GM21423 (cell line): ENCODE measurements around the gene FOXK1.
A peak's percentile ranks its signal among the peaks of the same experiment; 100 is the strongest.

ENCODE experiments used
- ATAC-seq: cut with Tn5 transposase; IDR thresholded peaks from one replicate; pipeline ENCODE4 v1.9.1; 2021; ENCODE audit warnings: mild to moderate bottlenecking, moderate library complexity; ENCODE audit not compliant: unreplicated experiment

FOXK1 gene

DNA sequence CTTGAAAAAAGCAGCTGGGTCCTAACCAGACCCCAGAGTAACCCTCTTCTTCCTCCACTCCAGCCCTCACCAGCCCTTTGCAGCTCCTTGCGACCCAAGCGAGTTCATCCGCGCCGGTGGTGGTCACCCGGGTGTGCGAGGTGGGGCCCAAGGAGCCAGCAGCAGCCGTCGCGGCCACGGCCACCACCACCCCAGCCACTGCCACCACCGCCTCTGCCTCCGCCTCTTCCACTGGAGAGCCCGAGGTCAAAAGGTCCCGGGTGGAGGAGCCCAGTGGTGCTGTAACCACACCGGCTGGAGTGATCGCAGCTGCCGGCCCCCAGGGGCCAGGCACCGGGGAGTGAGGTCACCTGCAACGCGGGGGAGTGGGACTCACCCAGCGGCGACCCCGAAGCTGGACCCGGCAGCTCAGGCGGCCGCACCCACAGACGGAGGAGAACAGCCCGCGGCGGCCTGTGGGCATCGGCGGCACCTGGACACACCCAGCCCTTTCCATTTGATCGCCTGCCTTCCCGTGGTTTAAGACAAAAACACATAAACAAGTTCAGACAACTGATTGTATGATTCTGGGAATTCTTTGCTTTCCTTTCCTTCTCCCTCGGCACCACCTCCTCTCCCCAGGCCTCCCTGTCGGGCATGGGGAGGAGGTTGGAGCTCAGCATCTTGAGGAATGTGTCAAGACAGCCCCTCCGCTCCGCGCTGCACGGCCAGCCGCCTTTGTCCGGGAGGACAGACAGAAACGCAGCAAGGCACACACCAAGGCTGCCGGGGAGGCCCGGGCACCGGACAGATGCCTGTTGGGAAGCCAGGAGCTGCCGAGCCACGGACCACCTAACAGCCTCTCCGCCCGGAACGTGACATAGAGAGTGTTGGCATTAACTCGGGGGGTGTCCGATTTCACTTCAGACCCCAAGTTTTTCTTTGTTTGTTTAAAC is 80.3 kb downstream of the FOXK1 start:
- no peak for ATAC-seq

DNA sequence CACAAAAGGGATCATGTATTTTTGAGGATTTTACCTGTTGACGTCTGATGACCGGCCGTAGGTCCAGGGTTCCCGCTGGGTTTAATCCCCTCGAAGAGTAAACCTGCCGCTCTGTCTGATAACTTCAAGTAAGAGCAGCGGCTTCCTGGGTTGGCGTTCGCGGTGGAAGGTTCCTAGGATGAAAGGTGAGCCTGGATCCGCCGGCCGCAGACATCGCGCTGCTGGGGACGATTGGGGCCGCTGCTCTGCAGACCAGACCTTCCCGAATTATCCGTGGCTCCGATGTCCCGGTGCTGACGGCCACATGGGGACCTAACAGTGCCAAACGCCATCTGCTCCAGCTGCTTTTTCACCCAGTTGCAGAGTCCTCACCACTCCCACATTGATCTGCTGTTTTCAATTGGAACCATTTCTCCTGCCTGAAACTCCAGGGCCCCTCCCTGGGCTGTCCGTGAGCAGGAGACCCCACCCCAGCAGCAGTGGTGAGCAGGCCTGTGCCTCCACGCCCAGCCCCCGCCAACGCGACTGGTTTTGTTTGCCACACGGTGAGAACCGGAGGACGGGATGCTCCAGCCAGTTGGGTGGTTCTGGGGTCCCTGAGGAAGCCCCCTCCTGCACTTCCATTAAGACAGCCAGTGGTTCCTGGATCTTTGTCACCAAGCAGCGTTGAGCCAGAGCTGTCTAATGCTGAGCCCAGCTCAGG is 81.1 kb downstream of the FOXK1 start:
- no peak for ATAC-seq

DNA sequence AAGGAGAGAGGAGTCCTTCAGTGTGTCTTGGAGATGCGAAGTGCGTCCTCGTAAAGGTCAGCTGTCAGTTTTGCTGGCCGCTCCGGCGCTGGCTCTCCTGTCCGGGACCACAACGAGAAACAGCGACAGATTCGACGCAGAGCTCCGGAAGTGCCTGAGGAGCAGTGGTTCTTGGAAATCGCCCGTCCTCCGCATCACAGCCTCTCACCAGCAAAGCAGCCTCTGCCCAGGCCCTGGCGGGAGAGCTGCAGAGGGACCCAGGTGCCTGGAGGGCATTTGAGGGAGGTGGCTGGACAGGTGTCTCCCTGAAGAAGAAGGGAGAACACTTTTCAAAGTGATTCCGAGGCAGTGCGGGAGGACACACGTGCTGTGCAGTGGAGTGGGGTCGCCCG is 81.7 kb downstream of the FOXK1 start:
- ATAC-seq, result no peak

DNA sequence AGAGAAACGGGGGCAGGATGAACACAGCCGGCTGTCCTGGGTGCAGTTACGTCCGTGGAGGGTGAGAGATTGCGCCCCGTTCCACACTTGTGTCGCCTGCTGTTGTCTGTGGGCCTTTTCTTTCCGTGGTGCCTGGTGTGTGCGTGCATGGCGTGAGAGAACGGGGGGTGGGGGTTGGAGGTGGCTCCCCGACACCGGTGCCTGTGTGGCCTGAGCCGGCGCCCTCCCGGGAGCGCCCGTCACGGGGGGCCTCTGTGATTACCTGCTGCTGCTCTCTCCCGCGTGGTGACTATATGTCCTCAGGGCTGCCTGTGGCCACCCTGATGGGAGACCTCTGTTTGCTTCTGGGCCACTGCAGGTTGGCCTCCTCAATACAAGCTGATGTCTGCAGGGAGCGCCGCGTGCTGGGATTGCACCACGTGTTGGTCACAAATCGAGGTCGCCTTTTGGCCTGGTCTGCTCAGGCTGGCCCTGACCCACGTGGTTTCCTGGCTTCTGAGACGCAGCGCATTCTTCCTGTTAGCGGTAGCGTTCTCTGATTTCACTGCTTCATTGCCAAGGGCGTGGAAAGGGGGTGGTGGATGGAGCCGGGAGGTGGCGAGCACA is 82.4 kb downstream of the FOXK1 start:
- ATAC-seq, result no peak

DNA sequence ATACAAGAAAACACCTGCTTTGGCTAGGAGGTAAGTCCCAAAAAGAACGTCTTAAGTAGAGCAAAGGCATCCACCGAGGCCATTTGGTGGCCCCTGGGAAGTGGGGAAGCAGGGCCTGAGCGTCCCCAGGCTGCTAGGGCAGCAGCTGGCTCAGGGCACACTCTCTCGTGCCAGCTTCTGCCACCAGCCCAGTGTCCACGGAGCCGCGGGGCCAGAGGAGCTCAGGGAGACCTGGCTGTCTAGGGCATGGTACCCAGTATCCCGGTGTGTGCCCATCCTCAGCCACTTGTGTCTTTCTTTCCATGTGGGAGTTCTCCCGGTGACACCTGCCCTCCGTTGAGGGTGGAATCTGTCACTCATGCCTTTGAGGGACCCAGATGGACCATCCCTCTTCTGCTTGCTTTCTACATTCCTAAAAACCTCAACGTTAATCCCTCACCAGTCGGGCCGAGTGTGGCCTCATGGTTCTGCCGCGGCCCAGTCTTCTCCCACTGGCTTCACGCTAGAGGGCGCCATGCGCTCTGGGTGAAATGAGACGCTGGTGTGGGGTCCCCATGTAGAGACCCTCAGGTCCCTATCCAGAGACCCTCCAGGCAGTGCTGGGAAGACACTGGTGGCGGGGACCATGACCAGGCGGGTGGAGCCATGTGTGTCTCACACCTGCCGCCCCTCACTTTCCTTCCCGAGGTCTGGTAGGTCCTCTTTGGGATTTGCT is 83.8 kb downstream of the FOXK1 start:
- no peak for ATAC-seq

DNA sequence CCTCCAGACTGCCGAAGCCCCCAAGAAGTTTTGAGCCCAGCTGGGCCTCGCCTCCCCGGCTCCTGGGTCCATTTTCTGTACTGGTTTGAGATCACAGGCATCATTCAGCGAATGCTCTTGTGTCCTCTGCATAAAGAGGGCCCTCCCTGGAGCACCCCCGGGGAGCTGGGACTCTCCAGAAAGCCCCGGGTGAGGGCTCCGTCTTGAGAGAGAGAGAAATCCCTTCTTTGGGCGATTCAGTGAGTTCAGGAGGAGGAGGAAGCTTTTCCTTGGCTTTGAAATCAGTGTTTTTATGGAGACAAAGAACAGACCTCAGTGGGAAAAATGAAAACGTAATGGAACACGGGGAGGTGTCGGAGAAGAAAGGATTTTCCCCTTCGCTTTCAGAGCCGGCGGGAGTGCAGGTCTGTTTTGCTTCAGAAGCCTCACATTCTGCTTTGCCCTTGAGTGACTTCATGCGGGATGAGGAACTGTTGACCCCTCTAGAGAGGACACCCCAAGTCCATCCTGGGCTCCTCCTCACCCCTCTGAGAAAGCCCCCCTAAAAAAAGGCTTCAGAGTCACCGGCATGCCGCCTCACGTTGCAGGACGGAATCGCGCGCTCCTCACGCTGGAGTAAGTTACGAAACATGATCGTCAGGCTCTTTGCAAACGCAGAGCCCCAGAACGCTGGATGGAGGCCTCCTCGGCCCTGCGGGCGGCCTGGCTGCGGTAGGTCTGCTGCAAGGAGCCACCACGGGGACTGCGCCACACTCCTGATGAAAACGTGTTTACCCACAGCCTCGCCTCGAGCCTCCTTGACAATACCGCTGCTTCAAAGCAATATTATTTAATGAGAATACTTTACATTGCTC is 84.8 kb downstream of the FOXK1 start:
- ATAC-seq, result no peak

DNA sequence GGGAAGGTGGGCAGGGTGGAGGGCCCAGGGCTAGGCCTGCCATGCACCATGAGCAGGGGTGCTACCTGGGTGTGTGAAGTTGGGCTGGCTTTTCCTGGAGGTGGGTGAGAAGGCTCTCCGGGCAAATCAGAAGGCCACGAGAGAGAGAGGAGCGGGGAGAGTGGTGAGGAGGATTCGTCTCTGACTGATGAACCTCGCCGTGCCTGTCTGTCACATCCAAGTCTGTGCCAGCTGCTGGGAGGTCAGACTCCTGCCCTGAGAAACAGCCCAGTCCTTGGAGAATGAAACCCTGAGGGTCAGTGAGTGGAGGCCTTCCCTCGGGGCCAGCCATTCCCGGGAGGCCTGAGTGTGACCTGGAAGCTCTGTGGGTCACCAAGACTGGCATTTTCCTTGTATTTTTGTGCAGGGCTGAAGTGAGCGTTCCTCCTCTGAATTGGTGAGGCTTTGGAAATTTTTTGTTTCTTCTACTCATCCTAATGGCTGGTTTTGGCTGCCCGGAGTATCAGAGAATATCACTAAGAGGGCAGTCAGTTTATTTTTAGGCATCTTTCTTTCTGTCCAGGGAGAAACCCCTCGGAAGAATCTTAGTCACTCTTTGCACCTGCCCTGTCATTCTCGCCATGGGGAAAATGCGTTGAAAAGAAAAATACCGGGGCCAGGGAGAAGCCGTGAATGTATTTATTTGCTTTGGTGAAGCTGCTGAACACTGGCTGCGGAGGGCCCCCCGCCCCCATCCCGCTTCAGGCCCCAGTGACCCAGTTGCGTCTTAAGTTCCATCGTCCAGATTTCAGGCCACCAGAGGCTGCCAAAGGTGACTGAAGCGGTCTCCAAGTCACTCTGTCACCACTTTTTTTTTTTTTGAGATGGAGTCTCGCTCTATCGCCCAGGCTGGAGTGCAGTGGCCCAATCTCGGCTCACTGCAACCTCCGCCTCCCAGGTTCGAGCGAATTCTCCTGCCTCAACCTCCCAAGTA is 86.8 kb downstream of the FOXK1 start:
- ATAC-seq, result no peak

DNA sequence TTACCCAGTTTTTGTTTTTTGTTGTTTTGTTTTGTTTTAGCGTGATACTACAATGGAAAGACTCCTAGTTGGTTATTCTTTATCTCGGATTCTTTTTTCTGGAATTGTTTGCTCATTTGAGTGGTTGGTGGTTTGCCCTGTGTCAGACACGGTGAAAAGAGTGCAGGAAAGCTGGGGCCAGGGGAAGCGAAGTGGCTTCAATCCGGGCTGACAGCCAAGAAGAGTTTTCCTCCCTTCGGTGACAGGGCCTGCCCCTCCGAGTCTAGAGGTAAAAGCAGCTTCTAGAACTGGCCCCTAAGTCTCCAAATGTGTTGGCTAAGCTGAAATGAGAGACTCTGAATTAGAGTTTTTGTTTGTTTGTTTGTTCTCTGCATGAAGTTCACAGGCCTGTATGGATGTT is 87.7 kb downstream of the FOXK1 start:
- ATAC-seq, result no peak

DNA sequence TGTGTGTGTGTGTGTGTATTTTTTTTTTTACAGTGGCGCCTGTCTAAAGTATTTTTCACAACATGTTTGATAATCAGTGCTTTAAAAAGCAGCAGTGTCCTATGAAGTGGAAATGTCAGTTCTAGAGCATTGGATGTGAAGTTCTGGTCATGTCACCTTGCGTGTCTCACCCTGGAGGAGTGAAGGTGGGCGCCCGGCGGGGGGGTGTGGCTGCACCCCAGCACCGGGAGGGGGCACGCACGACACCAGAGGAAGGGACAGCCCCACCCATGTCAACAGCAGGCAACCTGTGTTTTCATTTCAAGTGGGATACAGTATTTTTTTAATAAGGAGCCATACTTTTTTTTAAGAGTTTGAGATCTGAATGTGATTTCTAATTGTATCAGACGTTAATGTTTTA is 88.8 kb downstream of the FOXK1 start:
- no peak for ATAC-seq

DNA sequence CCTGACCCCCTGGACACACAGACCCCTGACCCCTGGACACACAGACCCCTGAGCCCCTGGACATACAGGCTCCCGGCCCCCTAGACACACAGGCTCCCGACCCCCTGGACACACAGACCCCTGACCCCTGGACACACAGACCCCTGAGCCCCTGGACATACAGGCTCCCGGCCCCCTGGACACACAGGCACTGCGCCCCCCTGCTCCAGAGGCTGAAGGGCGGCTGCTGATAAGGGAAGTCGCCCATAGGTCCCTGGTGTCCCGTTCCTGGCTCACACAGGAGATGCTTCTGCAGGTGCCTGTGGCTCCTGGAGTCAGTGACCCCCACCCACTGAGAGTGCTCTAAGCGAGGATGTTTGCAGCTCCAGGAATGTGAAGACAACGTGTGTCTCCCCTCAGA is 89.6 kb downstream of the FOXK1 start:
- ATAC-seq, result no peak

DNA sequence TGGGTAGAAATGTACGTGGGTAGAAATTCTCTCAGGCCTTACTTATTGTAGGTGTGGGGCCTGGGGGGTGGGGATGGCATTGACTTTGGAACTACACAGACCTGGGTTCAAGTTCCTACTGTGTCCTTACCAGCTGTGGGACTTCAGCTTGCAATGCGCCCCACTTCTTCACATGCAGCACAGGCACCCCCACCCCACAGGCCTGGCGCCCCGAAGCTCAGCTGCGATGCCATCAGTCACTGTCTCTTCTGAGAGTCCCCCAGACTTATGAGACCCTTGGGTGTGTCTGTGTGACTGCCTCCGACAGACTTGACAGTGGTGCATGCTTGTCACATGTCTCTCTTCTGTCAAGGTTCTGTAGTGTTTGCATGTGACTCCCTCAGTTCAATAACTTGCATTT is 90.2 kb downstream of the FOXK1 start:
- ATAC-seq, result no peak

DNA sequence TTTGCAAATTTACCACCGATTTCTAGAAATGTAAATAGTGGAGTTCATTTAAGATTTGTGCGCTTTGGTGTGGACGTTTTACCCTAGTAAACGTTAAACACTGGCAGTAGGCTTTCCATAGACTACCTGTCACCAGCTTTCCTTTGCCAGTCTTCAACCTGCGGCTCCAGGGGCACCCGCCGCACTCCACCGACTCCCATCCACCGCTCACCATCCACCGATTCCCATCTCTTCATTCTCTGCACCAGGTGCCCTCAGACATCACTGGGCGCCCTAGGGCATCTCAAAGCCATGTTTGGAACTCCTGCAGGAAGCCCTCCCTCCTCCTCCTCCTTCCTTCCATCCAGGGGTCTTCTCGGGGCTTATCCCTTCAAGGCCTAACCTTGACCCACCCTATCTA is 91.9 kb downstream of the FOXK1 start:
- ATAC-seq, result no peak

DNA sequence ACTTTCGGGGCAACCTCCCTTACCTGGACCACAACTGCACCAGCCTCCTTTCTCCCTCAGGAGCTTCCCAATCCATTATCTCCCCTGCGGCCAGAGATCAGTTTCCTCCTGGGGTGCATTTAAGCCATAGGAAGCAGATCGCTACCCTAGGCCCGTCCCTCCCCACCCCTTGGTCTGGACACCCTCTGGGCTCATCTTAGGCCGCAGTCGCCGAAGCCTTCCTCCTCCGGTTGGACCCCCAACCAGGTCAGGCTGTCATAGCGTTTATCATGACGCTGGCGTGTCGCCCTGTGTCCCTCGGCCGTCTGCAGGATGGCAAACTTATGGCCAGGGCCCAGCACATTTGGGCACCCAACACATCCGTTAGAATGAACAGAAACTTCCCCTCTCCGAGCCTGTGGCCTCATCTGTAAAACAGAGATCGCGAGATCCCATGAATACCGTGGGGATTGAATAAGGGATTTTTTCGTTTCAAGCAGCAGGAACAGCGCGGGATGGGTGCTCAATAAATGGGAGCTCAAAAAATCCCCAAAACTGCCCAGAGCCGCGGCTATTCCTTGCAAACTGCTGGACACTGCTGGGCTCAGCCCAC is 92.7 kb downstream of the FOXK1 start:
- ATAC-seq, result peak; percentile 19

DNA sequence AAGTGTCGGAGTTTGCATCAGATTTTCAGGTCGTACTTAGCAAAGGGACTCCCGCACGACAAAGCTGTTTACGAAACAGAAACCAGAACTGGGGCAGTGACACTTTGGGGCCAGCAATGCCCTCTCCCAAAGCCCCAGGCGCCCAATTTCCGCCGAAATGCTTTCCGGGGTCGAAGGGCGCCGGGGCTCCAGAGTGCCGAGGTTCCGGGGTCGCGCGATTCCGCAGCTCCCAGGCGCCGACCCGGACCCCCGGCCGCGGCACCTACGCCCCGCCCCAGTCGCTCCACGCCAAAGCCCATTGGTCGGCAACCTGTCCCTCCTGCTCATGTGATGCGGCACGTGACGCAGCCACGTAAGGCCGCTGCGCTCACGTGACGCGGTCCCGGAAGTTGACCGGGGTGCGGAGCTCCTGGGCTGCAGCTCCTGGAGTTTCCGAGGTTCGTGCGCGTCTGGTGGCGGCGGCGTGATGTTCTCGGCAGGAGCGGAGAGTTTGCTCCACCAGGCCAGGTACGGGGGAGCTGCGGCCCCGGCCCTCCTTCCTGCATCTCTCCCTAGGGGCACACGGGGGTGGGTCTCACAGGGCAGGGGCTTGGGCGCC is 93.3 kb downstream of the FOXK1 start, which contains the start of gene AP5Z1:
Gene AP5Z1 (plus strand): TSS at position 374 of the 598 bp plus-strand sequence. CDS start 93 bp downstream, at position 467.
- ATAC-seq, result peak; percentile 94

DNA sequence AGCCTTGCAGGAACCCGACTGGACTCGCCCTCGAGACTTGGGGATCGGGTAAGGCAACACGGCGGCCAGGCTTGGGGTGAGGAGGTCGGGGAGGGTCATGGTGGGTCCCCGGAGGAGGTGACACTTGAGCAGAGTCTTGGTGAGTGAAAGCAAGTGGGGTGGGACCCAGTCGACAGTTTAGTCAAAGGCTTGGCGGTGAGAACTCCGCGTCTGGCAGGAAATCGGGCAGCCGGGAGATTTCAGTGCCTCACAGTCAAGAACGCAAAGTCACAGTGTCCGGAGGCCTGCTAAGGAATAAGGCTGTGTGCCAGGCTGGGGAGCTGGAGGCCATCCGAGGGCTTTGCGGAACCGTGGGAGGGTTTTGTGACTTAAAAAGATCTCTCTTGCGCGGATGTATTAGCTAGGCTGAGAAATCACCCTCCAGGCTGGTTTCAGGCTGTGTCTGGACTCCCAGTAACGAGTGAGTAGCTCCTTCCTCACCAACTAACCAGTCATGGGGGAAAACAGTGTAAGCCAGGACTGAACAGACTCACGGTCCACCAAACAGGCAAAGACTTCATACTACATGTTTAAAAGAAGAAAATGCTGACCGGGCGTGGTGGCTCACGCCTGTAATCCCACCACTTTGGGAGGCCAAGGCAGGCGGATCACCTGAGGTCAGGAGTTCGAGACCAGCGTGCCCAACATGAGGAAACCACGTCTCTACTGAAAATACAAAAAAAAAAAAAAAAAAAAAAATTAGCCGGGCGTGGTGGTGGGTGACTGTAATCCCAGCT is 93.9 kb downstream of the FOXK1 start:
- ATAC-seq, result peak; percentile 2

DNA sequence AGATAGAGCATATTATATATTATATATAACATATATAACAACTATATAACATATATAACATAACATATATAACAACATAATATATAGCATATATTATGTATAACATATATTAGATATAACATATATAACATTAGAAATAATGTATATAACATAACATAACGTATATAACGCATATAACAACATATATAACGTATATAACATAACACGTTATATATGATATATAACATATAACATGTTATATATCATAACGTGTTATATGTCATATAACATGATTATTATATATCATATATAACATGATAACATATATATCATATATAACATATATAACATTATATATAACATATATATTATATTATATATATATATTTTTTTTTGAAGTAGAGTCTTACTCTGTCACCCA is 97.0 kb downstream of the FOXK1 start:
- no peak for ATAC-seq

DNA sequence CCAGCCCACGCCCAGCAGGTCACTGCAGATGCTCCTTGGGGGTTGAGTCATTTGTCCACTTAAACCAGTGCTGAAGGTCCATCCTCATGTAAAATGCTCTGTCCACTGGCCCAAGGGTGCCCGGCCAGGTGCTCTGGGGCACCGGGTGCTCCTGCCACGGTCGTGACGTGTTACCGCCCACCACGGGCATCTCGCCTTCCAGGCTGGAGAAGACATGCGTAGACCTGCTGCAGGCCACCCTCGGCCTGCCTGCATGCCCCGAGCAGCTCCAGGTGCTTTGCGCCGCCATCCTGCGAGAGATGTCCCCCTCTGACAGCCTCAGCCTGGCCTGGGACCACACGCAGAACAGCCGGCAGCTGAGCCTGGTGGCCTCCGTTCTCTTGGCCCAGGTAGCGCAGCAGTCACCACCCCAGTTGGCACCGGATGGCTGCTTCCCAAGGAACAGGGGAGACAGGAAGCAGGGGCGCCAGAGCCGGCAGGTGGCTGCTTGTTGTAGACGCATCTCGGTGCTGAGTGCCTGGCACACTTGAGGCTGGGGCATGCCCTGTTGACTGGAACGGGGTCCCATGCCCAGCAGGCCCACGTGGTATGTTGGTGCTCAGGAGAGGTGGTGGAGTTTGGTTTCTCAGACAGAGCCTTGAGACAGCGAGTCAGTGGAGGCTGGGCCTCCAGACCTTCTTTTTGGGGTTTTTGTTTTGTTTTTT is 99.4 kb downstream of the FOXK1 start:
- ATAC-seq, result no peak
